GM03348 (cell line): ENCODE data around the gene SEC23A.
"Not testable (repeated sequence)": the region's sequence is repeated elsewhere in the genome, so short reads cannot be mapped to it uniquely, and the experiment has no call there.

Experiments used
- DNase-seq: peaks from one replicate; pipeline ENCODE4 v3.0.0; 2012; ENCODE audit warnings: low spot score

Gene SEC23A

DNA sequence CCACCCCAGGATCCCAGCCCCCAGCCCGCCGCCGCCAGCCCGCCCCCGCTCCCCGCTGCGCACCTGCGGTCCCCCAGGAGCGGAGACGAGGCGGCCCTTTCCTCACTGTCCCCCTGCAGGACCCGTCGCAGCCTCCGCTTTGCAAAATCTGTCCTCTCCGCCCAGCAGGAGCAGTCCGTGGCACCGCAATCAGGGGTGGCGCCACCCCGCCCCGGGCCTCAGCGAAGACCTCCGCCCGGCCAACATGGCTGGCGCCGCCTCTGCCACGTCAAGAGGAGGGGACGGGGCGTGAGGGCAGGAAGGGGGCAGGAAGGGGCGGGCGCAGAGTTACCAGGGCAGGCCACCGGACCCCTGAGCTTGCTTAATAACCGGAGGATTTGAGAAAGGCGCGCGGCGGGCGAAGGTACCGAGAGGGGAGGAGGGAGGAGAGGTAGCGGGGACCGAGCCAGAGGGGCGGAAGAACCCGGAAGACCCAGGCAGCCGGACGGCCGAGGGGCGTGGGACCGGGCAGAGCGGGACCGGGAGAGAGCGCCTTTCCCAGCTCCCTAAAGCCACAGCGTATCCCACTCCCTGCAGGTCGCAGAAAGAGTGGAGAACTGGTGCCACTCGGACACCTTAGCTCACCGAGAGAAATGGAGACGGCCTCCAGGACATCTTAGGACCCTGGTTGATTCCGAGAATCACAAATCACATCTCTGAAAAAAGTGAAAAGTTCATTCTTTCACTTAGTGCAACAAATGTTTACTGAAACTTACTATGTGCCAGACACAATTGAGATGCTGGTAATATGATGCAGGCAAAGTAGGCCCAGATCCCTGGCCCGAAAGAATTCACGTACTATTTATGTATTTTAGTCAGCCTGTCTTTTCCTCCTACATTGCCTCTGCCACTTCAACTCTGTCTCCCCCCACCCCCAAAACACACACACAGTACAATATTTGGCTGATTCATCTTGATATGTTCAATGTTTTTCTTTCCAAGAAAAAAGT, at the start of gene SEC23A:
SEC23A (minus strand) TSS at position 267 of the 989 bp plus-strand sequence. CDS start 7,117 bp downstream, outside the sequence.
- peak; percentile 94 for DNase-seq

DNA sequence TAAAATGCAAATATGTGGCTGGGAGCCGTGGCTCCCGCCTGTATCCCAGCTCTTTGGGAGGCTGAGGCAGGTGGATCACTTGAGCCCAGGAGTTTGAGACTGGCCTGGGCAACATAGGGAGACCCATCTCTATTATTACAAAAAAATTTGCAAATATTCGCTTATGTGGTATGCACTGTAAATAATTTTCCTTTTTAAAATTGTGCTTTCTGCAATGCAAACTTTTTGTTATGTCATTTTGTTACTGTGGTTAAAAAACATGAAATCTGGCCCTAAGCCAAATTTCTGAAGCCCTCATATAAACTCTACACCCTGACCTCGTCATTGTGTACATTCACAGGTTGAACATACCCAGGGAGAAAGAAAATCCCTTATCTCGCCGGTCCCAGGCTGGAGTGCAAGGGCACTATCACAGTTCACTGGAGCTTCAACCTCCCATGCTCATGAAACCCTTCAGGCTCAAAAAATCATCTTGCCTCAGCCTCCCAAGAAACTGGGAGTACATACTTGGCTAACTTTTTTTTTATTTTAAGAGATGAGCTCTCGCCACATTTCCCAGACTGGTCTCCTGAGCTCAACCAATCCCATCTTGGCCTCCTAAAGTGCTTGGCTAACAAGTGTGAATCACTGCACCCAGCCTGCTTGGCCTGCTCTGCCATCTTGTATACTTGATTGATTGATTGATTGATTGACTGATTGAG, 42.4 kb upstream of the SEC23A start:
- DNase-seq = no peak

DNA sequence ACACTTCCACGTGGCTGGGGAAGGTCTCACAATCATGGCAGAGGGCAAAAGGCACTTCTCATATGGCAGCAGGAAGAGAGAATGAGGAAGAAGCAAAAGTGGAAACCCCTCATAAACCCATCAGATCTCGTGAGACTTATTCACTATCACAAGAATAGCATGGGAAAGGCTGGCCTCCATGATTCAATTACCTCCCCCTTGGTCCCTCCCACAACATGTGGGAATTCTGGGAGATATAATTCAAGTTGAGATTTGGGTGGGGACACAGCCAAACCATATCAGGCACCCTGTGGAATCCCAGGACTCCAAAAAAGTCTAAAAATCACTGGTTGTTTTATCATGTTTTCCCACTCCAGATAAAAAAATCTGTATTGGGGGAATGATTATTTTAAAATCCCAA, 40.2 kb upstream of the SEC23A start:
- DNase-seq = not testable (repeated sequence)

DNA sequence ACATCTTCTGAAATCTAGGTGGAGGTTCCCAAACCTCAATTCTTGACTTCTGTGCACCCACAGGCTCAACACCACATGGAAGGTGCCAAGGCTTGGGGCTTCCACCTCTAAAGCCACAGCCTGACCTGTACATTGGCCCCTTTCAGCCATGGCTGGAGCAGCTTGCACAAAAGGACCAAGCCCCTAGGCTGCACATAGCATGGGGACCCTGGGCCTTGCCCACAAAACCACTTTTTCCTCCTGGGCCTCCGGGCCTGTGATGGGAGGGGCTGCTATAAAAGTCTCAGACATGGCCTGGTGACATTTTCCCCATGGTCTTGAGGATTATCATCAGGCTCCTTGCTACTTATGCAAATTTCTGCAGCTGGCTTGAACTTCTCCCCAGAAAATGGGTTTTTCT, 38.6 kb upstream of the SEC23A start:
- not testable (repeated sequence) for DNase-seq

DNA sequence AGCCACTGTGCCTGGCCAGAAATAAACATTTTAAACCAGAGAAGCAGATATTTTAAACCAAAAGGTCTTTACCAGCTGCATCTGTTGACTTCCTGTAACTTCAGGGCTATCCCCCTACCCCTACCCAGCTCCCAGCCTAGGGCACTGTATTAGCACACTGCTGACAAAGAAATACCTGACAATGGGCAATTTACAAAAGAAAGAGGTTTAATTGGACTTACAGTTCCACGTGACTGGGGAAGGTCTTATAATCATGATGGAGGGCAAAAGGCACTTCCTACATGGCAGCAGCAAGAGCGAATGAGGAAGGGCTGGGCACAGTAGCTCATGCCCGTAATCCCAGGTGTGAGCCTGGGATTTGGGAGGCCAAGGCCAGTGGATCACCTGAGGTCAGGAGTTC, 37.1 kb upstream of the SEC23A start:
- no peak for DNase-seq

DNA sequence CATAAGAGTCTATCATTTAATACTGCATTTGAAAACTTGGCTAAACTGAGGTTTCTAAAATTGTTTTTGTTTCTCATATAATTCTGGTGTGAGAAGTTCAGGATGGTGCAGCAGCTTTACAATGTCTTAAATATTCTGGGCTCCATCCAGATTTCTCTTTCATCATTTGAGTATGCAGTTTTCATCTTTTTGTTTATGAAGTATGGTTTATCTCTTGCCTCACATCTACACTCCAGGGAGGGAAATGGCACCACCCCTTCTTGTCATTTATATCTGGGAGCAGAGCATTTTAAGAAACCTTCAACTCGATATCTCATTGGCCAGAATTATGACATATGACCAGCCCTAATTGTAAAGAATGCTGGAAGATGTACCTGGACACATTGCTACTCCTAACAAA, 35.4 kb upstream of the SEC23A start:
- DNase-seq = no peak

DNA sequence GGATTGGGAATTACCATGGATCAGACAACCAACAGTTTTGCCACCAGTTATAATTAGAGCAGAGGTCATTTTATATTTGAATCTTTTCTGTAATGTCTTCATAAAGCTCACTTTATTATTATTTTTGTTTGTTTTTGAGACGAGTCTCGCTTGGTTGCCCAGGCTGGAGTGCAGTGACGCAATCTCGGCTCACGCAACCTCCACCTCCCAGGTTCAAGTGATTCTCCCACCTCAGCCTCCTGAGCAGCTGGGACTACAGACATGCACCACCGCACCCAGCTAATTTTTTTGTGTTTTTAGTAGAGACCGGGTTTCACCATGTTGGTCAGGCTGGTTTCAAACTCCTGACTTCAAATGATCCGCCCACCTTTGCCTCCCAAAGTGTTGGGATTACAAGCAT, 34.8 kb upstream of the SEC23A start:
- DNase-seq = not testable (repeated sequence)

DNA sequence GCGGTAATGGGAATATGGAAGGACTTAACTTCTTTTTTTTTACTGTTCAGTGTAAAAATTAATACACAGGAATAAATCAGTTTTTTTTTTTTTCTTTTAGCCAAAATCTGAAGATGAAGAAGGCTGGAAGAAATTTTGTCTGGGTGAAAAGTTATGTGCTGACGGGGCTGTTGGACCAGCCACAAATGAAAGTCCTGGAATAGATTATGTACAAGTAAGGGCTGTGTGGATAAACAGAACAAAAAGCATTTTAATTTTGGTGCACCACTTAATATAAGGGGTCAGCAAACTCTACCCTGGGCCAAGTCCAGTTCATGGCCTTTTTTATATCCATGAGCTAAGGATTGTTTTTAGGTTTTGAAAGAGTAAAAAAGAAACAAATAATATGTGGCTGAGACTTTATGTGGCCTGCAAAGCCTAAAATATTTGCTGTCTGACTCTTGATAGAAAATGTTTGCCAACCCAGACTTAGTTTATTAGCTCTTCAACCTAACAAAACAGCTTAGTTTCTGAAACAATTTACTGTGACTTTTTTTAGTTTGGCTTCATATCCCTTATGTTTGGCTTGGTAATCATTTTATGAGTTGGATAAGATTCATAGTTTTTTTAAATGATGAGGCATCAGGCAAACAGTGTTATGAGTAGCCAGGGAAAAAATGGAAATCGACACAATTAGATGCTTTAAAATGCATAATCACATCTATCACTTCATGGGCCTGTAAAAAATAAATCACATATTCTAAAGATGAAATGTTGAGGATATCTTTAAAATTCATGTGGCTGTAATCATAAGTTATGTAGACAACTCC, 19.5 kb upstream of the SEC23A start:
- no peak for DNase-seq

DNA sequence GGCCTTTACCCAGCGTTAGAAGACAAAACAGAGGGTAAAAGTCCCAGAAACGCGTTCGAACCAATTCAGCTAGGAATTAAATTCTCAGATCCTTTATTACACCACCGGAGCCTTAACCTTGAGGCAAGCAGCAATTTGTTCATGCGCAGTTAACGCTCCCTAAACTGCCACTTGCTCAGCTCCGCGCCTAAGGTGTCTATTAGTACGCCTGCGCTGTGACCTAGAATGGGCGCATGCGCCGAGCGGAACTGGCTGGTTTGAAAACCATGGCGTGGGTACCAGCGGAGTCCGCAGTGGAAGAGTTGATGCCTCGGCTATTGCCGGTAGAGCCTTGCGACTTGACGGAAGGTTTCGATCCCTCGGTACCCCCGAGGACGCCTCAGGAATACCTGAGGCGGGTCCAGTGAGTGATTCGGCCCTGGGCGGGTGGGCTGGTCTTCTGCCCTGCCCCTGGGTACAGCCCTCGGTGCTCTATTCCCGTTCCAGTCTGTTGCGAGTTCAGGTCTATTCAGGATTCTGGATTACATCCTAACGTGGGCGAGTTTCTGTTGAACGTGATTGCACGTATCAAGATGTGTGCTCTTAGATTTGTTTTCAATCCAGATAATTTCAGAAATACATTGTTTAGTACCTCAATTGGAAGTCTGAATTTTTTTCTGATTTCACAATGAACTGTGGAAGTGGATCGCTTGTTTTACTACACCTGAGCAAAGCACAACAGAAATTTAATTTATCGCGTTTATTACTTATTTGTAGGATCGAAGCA, 11.2 kb upstream of the SEC23A start, which contains the start of gene GEMIN2:
GEMIN2 (plus strand) TSS at position 251 of the 766 bp plus-strand sequence; CDS start at position 267, 16 bp downstream.
- DNase-seq = peak; percentile 96

DNA sequence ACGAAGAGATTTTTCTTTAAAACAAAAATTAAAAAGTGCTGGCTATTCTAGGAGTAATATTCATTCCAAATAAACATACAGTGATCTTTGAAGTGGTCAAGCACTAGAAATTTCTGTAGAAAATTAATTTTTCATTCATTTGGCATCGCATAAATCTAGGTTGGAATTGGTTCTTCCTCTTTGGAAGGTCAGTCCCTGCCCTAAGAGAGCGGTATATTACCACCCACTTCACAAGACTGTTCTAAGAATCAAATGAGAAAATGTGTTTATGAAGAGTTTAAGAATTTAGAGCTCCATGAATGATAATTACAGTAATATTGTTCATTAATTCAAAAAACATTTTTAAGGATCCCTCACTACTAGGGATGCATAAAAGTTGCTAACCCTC, 10.6 kb upstream of the SEC23A start:
- DNase-seq = no peak

DNA sequence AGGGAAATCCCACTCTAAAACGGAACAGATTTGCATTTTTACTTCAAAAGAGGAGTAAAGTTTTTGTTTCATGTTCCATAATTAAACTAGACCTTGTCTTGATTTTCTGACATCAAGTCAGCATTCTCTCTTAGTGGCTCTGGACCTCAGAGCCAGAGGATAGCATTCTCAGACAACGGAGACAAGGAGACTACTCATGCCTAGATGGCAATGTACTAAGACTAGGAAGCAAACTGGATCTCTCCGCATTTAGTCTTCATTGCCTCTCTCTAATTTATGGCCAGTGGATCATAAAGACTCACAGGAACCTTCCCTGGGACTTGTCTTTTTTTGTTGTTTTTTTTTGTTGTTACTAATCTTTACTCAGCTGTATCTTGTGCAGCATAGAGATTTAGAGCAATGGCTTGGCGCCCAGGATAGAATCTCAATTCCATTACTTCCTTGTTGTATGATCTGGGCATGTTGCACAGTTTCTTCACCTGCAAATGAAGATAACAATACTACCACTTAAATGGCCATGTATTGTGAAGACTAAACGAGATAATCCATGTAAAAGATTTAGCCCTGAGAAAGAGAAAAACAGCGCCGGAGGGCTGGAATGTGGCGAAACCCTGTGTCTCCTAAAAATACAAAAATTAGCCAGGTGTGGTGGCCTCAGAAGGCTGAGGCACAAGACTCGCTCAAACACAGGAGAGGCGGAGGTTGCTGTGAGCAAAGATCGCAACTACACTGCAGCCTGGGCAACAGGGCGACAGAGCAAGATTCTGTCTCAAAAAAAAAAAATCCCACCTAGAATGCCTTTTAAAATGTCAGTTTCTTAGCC, 7.1 kb upstream of the SEC23A start:
- no peak for DNase-seq

DNA sequence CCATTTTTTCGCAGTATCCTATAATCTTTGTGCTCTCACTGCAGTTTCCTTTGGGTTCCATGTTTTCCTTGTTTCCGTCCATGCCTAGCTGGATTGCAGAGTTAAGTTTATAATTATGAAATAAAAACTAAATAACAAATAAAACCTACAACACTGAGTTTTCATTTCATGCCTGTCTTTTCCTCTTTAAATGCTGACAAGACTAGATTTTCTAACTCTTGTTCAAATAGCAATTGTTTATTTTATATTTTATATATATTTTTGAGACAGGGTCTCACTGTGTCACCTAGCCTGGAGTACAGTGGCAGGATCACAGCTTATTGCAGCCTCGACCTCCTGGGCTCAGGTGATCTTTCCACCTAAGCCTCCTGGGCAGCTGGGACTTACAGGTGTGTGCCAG, 5.8 kb upstream of the SEC23A start:
- no peak for DNase-seq

DNA sequence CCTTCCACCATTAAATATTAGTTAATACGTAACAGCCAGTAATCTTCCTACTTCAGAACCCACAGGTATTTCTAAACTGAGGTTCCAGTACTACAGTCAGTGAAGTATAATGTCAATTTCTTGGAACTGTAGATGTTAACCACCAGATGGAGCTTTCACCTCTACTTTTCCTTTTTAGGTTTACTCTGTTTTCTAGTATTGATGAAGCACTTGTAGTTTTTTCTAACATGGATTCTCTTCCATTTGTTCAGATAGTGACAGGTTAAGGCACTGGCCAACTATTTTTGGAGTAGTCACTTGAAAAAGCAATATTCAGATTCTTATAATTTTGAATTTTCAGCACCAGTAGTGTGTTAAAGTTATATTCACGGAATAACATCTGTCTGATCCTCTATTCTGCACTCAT, 4.6 kb upstream of the SEC23A start:
- DNase-seq = peak; percentile 64

DNA sequence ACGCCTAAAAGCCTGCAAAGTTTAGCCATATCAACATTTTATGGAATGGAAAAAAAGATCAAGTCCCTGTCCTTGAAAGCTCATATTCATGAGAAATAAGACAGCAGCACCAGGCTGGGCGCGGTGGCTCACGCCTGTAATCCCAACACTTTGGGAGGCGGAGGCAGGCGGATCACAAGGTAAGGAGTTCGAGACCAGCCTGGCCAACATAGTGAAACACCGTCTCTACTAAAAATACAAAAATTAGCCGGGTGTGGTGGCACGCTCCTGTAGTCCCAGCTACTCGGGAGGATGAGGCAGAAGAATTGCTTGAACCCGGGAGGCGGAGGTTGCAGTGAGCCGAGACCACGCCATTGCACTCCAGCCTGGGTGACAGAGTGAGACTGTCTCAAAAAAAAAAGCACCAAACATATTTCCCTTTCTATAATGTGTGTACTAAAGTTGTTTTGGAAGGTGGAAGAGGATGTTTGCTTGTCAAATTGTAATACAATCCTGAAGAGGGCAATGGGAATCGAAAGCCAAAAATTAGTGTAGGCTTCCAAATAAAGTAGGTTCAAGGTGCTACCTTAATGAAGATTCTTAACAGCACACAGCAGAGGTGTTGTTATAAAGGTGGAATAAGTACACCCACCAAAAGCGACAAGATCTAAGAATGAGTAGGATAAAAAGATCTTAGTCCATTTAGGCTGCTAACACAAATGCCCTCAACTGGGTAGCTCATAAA, 1.2 kb upstream of the SEC23A start:
- DNase-seq = not testable (repeated sequence)

DNA sequence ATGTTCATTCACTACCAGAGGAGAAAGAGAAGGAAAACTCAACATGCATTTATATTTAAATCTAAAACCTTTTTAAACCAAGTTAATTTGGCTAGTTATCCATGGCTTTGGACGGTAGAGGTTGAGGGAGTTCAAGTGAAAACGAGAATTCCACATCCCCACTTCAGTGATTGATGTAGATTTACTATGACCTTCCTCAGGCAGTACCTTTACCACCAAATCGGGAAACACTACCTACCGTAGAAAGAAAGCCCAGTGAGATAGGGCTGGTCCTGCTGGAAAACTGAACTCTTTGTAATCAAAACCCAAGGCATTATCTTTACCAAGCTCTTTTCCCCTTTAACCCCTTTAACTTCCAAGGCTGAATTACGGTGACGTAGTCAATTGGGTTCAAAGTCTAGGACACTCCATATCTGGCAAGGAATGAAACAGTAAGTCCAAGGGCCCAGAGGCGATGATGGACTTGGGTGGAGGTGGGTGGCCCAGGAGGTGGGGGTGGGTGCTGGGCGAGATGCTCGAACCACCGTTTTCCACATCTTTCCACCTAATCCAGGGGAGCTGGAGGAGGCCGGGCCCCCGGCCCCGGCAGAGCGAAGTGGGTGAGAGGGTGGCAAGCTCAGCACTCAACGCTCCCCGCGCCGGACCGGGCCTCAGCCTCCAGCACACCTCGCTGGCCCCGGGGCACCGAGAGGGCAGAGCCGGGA, 618 bp downstream of the SEC23A start:
- peak; percentile 50 for DNase-seq

DNA sequence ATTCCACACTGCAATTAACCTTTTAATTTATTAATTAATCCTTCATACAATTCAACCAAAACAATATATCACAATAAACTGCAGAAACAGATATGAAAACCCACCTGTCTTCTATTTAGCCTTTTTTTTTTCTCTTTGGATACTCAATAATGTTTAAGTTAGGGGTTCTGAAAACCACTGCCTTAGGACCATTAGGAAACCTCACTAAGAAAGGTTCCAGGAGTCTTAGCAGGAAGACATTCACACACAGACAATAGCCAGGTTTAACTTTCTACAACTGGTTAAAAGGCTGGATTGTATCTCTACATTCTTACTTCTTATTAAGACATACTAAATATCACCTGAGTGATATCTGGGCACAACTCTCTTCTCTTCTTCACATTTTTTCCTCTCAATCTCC, 3.3 kb downstream of the SEC23A start:
- DNase-seq = no peak

DNA sequence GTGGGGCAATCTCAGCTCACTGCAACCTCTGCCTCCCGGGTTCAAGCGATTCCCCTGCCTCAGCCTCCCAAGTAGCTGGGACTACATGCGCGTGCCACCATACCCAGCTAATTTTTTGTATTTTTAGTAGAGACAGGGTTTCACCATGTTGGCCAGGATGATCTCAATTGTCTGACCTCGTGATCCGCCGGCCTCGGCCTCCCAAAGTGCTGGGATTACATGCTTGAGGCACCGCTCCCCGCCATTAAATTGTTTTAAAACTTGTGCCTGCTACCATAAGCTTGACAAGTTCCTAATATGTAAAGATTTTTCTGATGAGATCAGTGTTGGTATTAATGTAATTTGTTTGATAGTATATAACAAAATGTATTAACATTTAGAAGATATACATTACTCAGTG, 3.8 kb downstream of the SEC23A start:
- not testable (repeated sequence) for DNase-seq

DNA sequence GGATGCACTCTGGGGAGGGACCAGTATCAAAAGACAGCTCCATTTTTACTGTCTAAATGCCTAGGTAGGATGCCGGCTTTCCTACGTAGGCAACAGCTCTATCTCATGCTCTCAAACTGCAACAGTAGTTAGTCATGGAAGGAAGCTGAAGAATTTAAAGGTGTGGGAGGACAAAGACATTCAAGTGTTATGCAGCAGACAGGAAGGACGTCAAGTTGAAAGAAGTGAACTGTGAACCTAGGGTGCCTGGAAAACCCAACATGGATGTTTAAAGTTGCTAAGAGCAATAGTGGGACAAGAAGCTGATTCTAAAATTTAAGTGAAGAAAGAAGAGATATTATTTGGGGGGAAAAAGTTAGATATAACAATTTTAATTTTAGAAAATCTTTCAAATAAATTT, 5.9 kb downstream of the SEC23A start:
- DNase-seq = peak; percentile 52

DNA sequence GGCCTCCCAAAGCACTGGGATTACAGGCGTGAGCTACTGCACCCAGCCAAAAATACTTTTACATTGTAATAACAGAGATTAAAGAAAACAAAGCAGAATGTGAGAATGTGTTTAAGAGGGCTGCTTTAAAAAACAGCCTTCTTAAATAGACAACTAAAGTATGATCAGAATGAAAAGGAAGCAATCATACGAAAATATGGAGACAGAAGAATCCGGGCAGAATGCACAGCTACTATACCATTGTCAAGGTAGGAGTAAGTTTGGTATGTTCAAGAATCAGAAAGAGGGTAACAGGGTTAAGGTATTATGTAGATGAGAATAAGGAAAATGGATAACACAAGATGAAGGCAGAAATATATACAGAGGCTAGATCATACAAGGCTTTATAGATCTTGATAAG, 8.5 kb downstream of the SEC23A start:
- DNase-seq = no peak
